NCI-H2196 (cell line): ENCODE measurements around the gene MYH7.

Experiments
- DNase-seq: peaks from one replicate; lab custom pipeline; 2025; ENCODE audit not compliant: unreplicated experiment; lab: John Stamatoyannopoulos, UW

Gene MYH7

DNA sequence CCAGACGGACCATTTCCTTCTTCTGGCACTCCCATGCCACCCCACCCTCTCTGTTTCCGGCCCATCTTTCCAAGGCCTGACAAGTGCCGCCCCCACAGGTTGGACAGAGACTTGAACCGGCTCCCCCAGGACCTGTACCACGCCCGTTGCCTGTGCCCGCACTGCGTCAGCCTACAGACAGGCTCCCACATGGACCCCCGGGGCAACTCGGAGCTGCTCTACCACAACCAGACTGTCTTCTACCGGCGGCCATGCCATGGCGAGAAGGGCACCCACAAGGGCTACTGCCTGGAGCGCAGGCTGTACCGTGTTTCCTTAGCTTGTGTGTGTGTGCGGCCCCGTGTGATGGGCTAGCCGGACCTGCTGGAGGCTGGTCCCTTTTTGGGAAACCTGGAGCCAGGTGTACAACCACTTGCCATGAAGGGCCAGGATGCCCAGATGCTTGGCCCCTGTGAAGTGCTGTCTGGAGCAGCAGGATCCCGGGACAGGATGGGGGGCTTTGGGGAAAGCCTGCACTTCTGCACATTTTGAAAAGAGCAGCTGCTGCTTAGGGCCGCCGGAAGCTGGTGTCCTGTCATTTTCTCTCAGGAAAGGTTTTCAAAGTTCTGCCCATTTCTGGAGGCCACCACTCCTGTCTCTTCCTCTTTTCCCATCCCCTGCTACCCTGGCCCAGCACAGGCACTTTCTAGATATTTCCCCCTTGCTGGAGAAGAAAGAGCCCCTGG lies 59.8 kb downstream of the MYH7 start:
- no peak for DNase-seq

DNA sequence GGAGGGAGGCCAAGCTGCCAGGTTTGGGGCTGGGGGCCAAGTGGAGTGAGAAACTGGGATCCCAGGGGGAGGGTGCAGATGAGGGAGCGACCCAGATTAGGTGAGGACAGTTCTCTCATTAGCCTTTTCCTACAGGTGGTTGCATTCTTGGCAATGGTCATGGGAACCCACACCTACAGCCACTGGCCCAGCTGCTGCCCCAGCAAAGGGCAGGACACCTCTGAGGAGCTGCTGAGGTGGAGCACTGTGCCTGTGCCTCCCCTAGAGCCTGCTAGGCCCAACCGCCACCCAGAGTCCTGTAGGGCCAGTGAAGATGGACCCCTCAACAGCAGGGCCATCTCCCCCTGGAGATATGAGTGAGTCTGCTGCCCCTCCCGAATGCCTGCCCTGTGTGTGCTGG lies 62.4 kb downstream of the MYH7 start:
- no peak for DNase-seq

DNA sequence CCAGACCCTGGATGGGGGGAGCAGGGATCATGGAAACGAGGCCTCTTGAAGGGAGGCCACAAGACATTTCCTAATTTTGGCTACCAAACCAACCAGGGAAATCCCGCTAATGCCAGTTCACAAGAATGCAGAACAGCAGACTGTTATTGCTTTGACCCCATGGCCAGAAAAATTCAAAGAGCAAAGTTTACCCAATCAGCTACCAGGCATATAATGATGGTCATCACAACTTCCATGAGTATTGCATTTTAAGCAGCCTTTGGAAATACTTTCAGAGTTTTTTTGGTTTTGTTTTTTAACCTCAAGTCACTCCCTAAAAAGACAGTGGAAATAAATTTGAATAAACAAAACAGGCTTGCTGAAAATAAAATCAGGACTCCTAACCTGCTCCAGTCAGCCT lies 63.0 kb downstream of the MYH7 start, which contains the start of gene IL25:
TSS of gene IL25 (plus strand) at position 301 of the 400 bp plus-strand sequence.
- no peak for DNase-seq

DNA sequence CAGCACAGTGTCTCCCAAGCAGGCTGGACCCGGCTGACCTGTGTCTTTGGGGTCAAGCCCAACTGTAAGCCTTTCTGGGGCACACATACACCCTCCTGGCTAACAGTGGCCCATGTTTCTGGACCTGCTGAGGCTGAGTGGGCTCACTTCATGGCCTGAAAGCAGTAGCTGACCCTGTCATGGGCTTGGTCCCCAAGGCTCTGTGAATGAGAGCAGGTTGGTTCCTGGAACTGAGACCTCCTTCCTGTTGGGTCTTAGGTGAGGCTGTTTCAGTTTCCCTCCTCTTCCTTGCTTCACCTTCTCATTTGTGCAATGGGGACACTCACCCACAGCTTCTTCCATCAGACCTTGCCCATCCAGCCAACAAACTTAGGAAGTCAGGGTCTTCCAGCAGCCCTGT lies 63.6 kb downstream of the MYH7 start:
- DNase-seq: no peak

DNA sequence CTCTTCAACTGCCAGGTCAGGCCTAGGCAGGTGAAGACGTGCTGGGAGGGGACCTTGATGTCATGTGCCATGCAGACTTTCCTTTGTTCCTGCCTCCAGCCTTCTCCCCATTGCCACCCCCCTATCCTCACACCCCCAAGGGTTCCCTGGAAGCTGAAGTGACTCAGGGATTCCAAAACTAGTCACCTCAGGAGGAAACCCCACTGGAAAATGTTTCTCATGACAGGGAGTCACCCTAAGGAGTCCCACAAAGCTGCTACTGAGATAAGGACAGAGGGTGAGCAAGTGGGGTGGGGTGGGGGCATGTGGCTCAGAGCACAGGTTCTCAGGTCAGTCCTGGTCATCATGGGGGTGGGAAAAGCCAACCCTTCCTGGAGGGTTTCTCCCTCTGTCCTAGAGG lies 65.2 kb downstream of the MYH7 start:
- DNase-seq: no peak

DNA sequence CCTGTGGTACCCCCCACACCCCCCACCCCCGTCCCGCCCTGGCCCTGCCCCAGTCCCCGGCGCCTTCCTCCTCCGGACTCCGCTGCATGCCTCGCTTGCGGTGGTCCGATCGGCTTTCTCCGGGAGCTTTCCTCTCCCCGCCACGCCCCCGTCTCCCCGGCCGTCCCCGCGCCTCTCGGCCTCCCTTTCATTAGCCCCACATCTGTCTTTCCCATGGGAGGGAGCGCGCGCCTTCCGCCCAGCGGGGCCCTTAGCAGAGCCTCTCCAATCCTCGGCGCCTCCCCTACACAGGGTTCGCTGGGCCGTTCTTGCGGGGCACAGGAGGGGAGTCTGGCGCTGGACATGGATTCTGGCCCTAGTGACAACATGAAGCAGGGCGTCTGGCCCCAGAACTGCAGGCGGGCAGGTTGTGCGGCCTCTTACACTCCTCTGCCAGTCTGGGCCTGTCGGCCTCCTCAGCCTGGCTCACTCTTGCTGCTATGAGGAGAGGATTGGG lies 69.0 kb downstream of the MYH7 start:
- peak; percentile 55 for DNase-seq

DNA sequence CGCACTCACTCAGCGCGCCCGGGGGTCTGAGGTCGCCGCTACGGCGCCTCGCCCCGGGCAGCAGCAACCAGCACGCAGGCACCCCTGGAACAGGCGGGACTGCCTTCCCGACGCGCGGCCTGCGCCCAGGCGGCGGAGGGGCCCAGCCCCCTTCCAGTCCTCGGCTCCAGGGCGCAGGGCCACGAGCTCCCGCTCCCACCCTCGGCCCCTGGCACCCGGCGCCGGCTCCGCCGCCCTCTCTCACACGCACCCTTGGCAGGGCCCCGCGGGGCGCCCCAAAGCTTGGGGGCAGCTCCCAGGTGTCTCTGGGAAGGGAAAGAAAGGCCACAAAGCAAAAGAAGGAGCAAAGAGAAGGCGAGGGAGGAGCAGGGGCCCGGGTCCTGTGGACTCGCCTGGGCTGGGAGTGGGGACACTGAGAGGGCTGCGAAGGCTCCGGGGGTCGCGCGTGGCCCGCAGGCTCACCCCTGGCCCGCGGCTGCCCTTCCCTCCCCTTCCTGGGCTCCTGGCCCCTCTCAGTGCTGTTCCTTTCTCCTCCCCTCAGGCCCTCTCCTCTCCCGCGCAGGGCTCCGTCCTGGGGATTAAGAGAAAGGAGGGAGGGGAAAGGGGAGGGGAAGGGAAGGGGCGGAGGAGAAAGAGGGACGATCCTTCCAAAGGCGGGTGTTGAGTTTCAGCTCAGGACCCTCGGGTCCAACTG lies 69.6 kb downstream of the MYH7 start:
- peak; percentile 48 for DNase-seq

DNA sequence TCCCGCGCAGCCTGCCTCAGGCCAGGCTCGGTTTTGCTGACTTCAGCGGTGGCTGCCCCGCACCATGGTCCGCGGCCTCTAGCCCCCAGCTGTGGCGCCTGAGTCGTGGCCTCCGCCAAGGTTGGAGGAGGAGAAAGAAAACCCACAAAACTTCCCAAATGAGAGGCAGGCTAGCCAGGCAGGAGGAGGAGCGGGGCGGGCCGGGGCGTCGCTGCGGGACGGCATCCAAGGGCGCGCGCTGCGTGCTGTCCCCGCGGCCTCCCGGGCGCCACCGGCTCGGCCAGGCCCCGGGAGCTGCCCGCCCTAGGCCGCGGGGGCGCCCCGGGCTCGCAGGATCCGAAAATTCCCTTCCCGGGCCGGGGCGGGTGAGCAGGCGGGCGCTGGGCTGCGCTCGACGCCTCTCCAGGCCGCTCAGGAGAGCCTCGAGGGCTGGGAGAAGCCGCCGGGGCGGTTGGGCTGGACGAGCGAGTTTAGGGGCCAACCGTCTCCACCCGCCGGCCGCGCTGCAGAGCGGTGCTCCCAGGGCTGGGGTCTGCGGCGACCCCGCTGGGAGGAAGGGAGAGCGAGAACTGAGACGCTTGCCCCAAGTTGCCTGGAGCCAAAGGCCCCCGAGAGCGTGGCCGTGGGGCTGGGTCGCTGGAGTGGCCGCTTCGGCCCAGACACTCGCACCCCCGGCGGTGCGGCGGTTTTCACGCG lies 70.3 kb downstream of the MYH7 start, which contains the start of gene EFS:
TSS of gene EFS (minus strand) at position 137 of the 696 bp plus-strand sequence. CDS start 147 bp downstream, outside the sequence.
- DNase-seq: no peak

DNA sequence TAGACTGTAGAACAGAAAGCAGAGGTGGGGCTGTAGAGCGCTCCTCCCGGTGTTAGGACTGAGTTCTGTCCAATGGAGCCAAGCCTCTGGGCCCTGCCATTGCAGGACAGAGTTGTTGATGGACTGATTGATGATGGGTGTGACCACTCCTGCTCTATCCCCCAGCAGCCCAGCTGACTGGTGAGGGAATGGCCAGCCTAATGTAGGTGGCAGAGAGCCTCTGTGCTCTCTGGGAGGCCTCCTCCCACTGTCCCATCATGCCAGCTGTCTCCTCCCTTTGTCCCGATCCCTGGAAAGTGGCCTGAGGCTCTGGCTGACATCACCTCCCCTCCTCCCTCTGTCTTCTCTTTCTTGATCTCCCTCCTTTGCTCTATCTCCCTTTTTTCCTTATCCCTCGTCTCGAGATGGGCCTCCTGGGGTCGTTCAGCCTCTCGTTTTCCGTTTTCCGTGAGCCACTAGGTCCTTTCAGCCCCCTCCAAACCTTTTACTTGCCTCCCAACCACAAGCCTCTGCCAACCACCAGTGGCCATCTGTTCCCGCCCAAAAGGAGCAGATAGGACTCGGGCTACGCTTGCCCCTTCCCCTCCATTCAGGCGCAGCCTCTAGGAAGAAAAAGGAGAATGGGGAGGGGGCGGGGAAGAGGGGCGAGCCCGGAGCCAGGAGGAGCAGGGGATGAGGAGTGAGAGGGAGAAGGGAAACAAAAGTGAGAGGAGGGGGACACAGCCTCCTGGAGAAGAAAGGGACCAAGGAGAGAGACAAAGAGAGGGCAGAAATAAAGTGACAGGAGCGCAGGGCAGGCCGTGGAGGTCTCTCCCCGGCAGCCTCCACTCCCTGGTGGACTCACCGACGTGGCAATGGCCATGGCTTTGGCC lies 71.1 kb downstream of the MYH7 start:
- DNase-seq: peak; percentile 33
